A549 (cell line): ENCODE data around the gene TECPR2.

Source experiments
- ZFP36 ChIP-seq: fragments of 450-650 bp; IDR thresholded peaks from 2 replicates; pipeline ENCODE4 v1.6.1; 2014; ENCODE audit warnings: borderline replicate concordance; ENCODE audit not compliant: partially characterized antibody
- TF ChIP-seq, protein P1 (sequence below): IDR thresholded peaks from 2 replicates; pipeline ENCODE4 v1.6.1; 2012
- TF ChIP-seq, protein P2 (sequence below): fragments of 450-650 bp; IDR thresholded peaks from 2 replicates; pipeline ENCODE4 v1.6.1; 2014; ENCODE audit warnings: antibody characterized with exemption

DNA sequence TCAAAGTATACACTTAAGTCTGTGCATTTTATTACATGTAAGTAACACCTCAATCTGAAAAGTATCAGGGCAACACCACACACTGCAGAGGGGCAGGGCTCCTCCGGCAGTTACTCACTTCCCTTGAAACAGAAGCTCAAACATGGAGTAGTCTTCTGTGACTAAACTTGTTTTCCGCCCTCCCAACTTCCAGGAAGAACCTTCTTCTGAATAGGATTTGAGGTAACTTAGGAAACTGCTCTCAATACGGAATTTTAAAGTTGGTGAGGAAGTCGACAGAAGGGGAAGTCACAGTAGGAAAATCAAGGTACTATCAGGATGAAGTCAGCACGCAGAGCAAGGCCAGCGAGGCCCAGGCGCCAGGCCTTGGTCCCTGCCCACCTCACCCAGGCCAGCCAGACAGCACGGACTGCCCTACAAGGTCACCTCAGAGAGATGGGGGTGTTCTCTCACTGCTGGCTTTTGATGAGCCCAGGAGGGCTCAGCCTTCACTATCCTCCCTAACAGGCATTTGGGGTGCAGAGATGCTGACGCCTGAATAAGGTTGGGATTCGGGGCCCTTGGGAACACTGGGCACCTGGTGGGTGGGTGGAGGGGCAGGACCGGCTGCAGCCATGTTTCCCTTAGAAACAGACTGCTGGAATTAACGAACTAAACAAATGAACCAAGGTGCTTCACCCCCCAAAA, 141.0 kb downstream of the TECPR2 start:
- TF ChIP-seq, protein P1, sequence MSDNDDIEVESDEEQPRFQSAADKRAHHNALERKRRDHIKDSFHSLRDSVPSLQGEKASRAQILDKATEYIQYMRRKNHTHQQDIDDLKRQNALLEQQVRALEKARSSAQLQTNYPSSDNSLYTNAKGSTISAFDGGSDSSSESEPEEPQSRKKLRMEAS = no peak
- TF ChIP-seq, protein P2, sequence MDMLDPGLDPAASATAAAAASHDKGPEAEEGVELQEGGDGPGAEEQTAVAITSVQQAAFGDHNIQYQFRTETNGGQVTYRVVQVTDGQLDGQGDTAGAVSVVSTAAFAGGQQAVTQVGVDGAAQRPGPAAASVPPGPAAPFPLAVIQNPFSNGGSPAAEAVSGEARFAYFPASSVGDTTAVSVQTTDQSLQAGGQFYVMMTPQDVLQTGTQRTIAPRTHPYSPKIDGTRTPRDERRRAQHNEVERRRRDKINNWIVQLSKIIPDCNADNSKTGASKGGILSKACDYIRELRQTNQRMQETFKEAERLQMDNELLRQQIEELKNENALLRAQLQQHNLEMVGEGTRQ = no peak
- TF ChIP-seq ZFP36 = no peak
